ENCODE results near the gene MMP11.
A peak's percentile ranks its signal among the peaks of the same experiment; 100 is the strongest.

The MMP11 gene

DNA sequence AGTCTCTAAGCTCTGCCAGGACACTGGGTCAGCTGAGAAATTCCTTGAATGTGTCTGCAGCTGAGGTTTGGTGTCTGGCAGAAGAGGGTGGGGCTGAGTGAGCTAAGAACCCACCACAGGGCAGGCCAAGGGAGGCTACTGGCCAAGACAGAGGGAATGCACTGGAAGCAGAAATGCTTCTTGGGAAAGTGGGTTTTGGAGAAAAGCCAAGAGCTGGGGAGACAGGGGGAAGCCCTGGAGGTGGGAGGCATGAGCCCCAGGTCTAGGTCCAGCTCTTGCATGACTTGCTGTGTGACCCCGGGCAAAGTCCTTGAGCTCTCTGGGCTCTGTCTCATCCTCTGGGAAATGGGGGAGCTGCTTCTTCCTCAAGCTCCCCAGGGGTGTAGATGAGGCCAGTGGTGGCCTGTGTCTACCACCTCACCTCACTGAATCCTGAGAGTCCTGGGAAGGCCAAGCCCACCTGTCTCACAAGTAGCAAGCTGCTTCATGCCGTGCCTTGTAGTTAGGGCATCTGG is 2.3 kb downstream of the MMP11 start:
- Histone ChIP-seq H3K27me3 (ENCODE audit: low read depth, low read length) (peaks cover 6% of the 10 kb centered on the region), H3K9me3 (ENCODE audit: insufficient read depth, low read length) (no peaks in the 10 kb centered on the region), H3K9ac (ENCODE audit: low read length) (no peak overlapping the region), H2AFZ (ENCODE audit: low read depth, low read length) (no peak overlapping the region), H3K27ac (ENCODE audit: low read length) (no peak overlapping the region), H3K36me3 (replicated peaks; ENCODE audit: low read depth, low read length) (no peaks in the 10 kb centered on the region), H3K4me1 (ENCODE audit: low read length) (peaks cover 16% of the 10 kb centered on the region), H3K79me2 (ENCODE audit: low read length) (no peaks in the 10 kb centered on the region), H4K20me1 (ENCODE audit: insufficient read depth, low read length) (no peaks in the 10 kb centered on the region), H3K4me3 (ENCODE audit: low read length) (no peak overlapping the region), H3K4me2 (ENCODE audit: low read length) (no peak overlapping the region)
- TF ChIP-seq, protein P1, sequence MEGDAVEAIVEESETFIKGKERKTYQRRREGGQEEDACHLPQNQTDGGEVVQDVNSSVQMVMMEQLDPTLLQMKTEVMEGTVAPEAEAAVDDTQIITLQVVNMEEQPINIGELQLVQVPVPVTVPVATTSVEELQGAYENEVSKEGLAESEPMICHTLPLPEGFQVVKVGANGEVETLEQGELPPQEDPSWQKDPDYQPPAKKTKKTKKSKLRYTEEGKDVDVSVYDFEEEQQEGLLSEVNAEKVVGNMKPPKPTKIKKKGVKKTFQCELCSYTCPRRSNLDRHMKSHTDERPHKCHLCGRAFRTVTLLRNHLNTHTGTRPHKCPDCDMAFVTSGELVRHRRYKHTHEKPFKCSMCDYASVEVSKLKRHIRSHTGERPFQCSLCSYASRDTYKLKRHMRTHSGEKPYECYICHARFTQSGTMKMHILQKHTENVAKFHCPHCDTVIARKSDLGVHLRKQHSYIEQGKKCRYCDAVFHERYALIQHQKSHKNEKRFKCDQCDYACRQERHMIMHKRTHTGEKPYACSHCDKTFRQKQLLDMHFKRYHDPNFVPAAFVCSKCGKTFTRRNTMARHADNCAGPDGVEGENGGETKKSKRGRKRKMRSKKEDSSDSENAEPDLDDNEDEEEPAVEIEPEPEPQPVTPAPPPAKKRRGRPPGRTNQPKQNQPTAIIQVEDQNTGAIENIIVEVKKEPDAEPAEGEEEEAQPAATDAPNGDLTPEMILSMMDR (IDR thresholded peaks at IDR 0.05; ENCODE audit: low read depth, low read length), result no peak
- TF ChIP-seq EZH2phosphoT487 (IDR thresholded peaks at IDR 0.05; ENCODE audit: low read depth), result no peak

DNA sequence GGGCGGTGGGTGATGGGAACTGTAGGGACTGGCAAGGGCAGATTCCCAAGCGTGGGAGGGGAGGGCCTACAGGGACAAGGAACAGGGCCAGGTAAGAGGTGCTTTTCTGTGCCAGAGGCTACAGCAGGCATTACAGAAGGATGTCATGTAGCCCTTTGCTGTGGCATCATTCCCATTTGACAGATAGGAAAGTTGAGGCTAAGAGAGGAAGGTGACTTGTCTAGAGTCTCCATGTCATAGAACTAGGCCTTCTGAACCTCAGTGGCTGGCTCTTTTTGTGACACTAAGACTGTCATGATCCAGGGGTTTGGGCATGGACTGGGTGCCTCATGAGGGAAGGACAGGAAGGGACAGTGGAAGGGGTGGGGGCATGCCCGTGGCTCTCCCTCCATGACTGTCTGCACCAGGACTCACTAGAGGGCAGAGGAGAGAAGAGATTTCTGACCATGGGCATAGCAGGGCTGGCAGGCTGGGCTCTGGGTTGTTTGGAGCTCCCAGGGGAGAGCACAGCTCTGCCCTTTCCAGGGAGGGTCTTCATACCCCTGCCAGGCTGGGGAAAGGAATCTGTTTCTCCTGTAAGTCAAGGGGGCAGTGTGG is 3.2 kb downstream of the MMP11 start:
- Histone ChIP-seq H4K20me1 (ENCODE audit: insufficient read depth, low read length) (no peaks in the 10 kb centered on the region), H3K79me2 (ENCODE audit: low read length) (no peaks in the 10 kb centered on the region), H3K4me1 (ENCODE audit: low read length) (peaks cover 16% of the 10 kb centered on the region), H2AFZ (ENCODE audit: low read depth, low read length) (no peak overlapping the region), H3K9me3 (ENCODE audit: insufficient read depth, low read length) (no peaks in the 10 kb centered on the region), H3K36me3 (replicated peaks; ENCODE audit: low read depth, low read length) (no peaks in the 10 kb centered on the region), H3K27ac (ENCODE audit: low read length) (no peak overlapping the region), H3K4me2 (ENCODE audit: low read length) (no peak overlapping the region), H3K4me3 (ENCODE audit: low read length) (no peak overlapping the region), H3K9ac (ENCODE audit: low read length) (no peak overlapping the region), H3K27me3 (ENCODE audit: low read depth, low read length) (peaks cover 6% of the 10 kb centered on the region)
- no peak for TF ChIP-seq EZH2phosphoT487 (IDR thresholded peaks at IDR 0.05; ENCODE audit: low read depth)
- TF ChIP-seq, protein P1 (IDR thresholded peaks at IDR 0.05; ENCODE audit: low read depth, low read length), result peak; percentile 26; the same call in 1 of the 2 replicates

DNA sequence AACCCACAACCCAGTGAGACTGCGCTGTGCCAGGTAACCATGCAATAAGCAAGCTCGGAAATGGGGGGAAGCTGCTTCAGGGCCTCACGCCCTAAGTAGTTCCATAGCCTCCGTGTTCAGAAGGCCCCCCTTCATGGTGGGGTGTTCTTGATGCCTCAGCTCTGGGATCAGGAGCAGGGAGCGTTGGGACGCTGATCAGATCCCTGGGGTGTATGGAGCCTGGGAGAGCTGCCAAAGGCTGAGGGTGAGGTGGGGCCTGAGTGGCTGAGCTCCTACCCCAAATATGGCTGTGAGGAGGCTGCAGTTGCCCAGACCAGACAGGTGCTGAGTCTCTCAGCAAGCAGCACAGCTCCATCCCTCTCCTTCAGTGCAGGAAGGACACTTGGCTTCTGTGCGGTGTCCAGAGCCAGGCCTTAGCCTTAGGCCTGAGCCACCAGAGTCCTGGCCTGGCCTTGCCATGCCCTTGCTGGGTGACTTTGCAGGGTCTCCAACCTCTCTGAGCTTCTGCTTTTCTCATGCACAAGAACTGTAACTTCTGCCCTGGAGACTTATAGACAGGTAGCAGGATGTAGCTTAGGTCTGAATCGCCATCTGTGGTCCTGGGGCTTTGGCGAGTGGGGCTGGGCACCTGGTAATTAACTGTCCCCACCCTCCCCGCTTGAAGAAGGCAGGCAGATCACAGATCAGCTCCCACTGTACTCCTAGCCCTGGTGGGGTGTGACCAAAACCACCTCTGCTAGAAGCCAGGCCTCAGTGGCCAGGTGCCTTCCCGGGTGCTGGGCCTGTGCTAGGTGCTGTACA is 5.3 kb downstream of the MMP11 start:
- no peak for TF ChIP-seq EZH2phosphoT487 (IDR thresholded peaks at IDR 0.05; ENCODE audit: low read depth)
- TF ChIP-seq, protein P1 (IDR thresholded peaks at IDR 0.05; ENCODE audit: low read depth, low read length), result no peak
- Histone ChIP-seq H3K27me3 (ENCODE audit: low read depth, low read length) (peaks cover 6% of the 10 kb centered on the region), H3K9me3 (ENCODE audit: insufficient read depth, low read length) (no peaks in the 10 kb centered on the region), H3K36me3 (replicated peaks; ENCODE audit: low read depth, low read length) (no peaks in the 10 kb centered on the region), H2AFZ (ENCODE audit: low read depth, low read length) (no peak overlapping the region), H3K79me2 (ENCODE audit: low read length) (no peaks in the 10 kb centered on the region), H3K9ac (ENCODE audit: low read length) (no peak overlapping the region), H3K4me3 (ENCODE audit: low read length) (no peak overlapping the region), H3K4me1 (ENCODE audit: low read length) (peaks cover 5% of the 10 kb centered on the region; the same call in 1 of the 2 replicates), H4K20me1 (ENCODE audit: insufficient read depth, low read length) (no peaks in the 10 kb centered on the region), H3K27ac (ENCODE audit: low read length) (no peak overlapping the region), H3K4me2 (ENCODE audit: low read length) (no peak overlapping the region)

DNA sequence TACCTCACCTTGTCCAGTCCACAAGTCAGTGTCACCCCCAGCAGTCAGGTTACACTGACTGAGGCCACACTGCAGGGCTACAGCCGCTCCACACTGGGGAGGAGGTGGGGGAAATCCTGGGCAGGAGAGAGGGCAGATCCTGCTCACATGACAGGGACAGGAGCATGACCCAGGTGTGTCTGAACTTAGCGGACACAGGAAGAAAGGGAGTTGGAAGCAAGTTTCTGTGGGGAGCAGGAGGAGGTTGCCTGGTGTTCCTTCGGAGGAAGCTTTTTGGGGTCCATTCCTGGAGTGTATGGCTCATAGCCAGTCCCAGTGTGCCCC is 5.9 kb downstream of the MMP11 start:
- no peaks in the 10 kb centered on the region for H3K9me3 ChIP-seq (ENCODE audit: insufficient read depth, low read length)
- TF ChIP-seq, protein P1 (IDR thresholded peaks at IDR 0.05; ENCODE audit: low read depth, low read length), result no peak
- H3K9ac ChIP-seq (ENCODE audit: low read length), result no peak overlapping the region
- H2AFZ ChIP-seq (ENCODE audit: low read depth, low read length), result no peak overlapping the region
- no peak overlapping the region for H3K27ac ChIP-seq (ENCODE audit: low read length)
- H3K79me2 ChIP-seq (ENCODE audit: low read length), result no peaks in the 10 kb centered on the region
- H3K36me3 ChIP-seq (replicated peaks; ENCODE audit: low read depth, low read length), result no peaks in the 10 kb centered on the region
- no peak overlapping the region for H3K4me3 ChIP-seq (ENCODE audit: low read length)
- H4K20me1 ChIP-seq (ENCODE audit: insufficient read depth, low read length), result no peaks in the 10 kb centered on the region
- no peaks in the 10 kb centered on the region for H3K4me1 ChIP-seq (ENCODE audit: low read length)
- peaks cover under 1% of the 10 kb centered on the region; the same call in 1 of the 2 replicates for H3K27me3 ChIP-seq (ENCODE audit: low read depth, low read length)
- H3K4me2 ChIP-seq (ENCODE audit: low read length), result no peak overlapping the region
